Astrocyte (in vitro differentiated cells and primary cell): ENCODE results near the gene ATXN7L1. TPM values are rescaled to one million over a fixed set of nuclear protein-coding genes. Genes with fewer than 3 reads are reported as not detected.

Experiments used
- DNase-seq: peaks from one replicate; pipeline ENCODE4 v3.0.0-alpha.2; 2010; ENCODE audit warnings: low read depth
- FAIRE-seq: peaks from 2 replicates; lab custom pipeline; 2011; peaks lifted over from hg19 to GRCh38; lab: Jason Lieb, UNC
- H2AFZ ChIP-seq: 2 replicates; pipeline ENCODE4 v1.6.0; 2012; ENCODE audit warnings: low read depth, low read length, inconsistent platforms
- H3K27ac ChIP-seq: 2 replicates; pipeline ENCODE4 v1.5.1; 2011; ENCODE audit warnings: low read depth, low read length, inconsistent platforms
- H3K27me3 ChIP-seq: 2 replicates; pipeline ENCODE4 v1.6.0; 2011; ENCODE audit warnings: low read length, inconsistent platforms; ENCODE audit not compliant: insufficient read depth
- H3K36me3 ChIP-seq: 2 replicates; pipeline ENCODE4 v1.5.1; 2011; ENCODE audit warnings: low read length, inconsistent platforms; ENCODE audit not compliant: insufficient read depth
- H3K4me1 ChIP-seq: 2 replicates; pipeline ENCODE4 v1.5.1; 2011; ENCODE audit warnings: low read length, inconsistent platforms; ENCODE audit not compliant: insufficient read depth
- H3K4me2 ChIP-seq: 2 replicates; pipeline ENCODE4 v1.6.0; 2012; ENCODE audit warnings: low read length, inconsistent platforms
- H3K4me3 ChIP-seq: 2 replicates; pipeline ENCODE4 v1.5.1; 2011; ENCODE audit warnings: low read depth, mild to moderate bottlenecking, low read length, inconsistent platforms; ENCODE audit not compliant: insufficient read depth
- H3K79me2 ChIP-seq: 2 replicates; pipeline ENCODE4 v1.6.0; 2012; ENCODE audit warnings: mild to moderate bottlenecking, low read length, inconsistent platforms; ENCODE audit not compliant: insufficient read depth
- H3K9ac ChIP-seq: 2 replicates; pipeline ENCODE4 v1.6.0; 2012; ENCODE audit warnings: mild to moderate bottlenecking, low read length, inconsistent platforms
- H3K9me3 ChIP-seq: 2 replicates; pipeline ENCODE4 v1.5.1; 2012; ENCODE audit warnings: low read depth, mild to moderate bottlenecking, low read length, inconsistent platforms; ENCODE audit not compliant: insufficient read depth
- H4K20me1 ChIP-seq: 2 replicates; pipeline ENCODE4 v1.6.0; 2012; ENCODE audit warnings: low read length, inconsistent platforms; ENCODE audit not compliant: insufficient read depth
- H3K27ac Mint-ChIP-seq: one replicate; pipeline ENCODE4 v1.8.0; 2021; ENCODE audit warnings: mild to moderate bottlenecking, mixed read lengths; ENCODE audit not compliant: unreplicated experiment
- H3K27me3 Mint-ChIP-seq: one replicate; pipeline ENCODE4 v1.8.0; 2021; ENCODE audit warnings: low read depth, mixed read lengths; ENCODE audit not compliant: unreplicated experiment
- H3K36me3 Mint-ChIP-seq: one replicate; pipeline ENCODE4 v1.8.0; 2021; ENCODE audit warnings: low read depth, mixed read lengths; ENCODE audit not compliant: unreplicated experiment
- H3K4me1 Mint-ChIP-seq: one replicate; pipeline ENCODE4 v1.8.0; 2021; ENCODE audit warnings: low read depth, mixed read lengths; ENCODE audit not compliant: unreplicated experiment
- H3K4me3 Mint-ChIP-seq: one replicate; pipeline ENCODE4 v1.8.0; 2021; ENCODE audit warnings: mild to moderate bottlenecking, moderate library complexity, mixed read lengths; ENCODE audit not compliant: unreplicated experiment
- H3K9me3 Mint-ChIP-seq: one replicate; pipeline ENCODE4 v1.8.0; 2021; ENCODE audit warnings: mild to moderate bottlenecking, mixed read lengths; ENCODE audit not compliant: unreplicated experiment
- EZH2 ChIP-seq: IDR thresholded peaks from 2 replicates; pipeline ENCODE4 v1.6.1; 2012; ENCODE audit warnings: mild to moderate bottlenecking, low read length, inconsistent platforms; ENCODE audit not compliant: insufficient read depth
- total RNA-seq: library from RNA; stranded (reverse); gene quantifications from 2 replicates; pipeline ENCODE4 v1.2.1, GENCODE V29; 2021
- TF ChIP-seq, protein P1 (sequence below): IDR thresholded peaks from 2 replicates; pipeline ENCODE4 v1.5.1; 2011; ENCODE audit warnings: low read depth, mild to moderate bottlenecking, inconsistent platforms, low read length, moderate library complexity; ENCODE audit not compliant: insufficient read depth

Gene ATXN7L1
- total RNA-seq, 1 donor from 2014 or later, result 7.6 TPM

DNA sequence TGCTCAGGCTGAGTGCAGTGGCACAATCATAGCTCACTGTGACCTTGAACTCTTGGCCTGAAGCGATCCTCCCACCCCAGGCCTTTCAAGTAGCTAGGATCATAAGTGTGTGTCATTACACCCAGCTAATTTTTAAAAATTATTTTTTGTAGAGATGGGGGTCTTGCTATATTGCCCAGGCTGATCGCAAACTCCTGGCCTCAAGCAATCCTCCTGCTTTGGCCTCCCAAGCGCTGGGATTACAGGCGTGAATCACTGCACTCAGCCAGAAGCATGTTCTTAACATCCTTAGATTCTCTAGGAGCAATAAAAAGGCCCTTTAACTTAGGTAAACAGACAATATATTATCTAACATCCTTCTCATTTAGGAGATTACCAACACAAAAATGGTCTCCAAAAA is 256.8 kb downstream of the ATXN7L1 start:
- Histone ChIP-seq H3K4me2 (no peak overlapping the region), H3K9ac (no peak overlapping the region), H3K79me2 (no peaks in the 10 kb centered on the region), H4K20me1 (no peaks in the 10 kb centered on the region), H3K9me3 (no peaks in the 10 kb centered on the region), H3K27me3 (no peaks in the 10 kb centered on the region), H3K4me1 (no peaks in the 10 kb centered on the region), H3K4me3 (no peak overlapping the region), H3K36me3 (no peaks in the 10 kb centered on the region), H3K27ac (no peak overlapping the region), H2AFZ (no peak overlapping the region)
- no peak overlapping the region for H3K27ac Mint-ChIP-seq
- no peak for DNase-seq
- H3K9me3 Mint-ChIP-seq, result no peaks in the 10 kb centered on the region
- no peaks in the 10 kb centered on the region for H3K4me1 Mint-ChIP-seq
- H3K36me3 Mint-ChIP-seq, result peaks cover 3% of the 10 kb centered on the region
- TF ChIP-seq, protein P1, sequence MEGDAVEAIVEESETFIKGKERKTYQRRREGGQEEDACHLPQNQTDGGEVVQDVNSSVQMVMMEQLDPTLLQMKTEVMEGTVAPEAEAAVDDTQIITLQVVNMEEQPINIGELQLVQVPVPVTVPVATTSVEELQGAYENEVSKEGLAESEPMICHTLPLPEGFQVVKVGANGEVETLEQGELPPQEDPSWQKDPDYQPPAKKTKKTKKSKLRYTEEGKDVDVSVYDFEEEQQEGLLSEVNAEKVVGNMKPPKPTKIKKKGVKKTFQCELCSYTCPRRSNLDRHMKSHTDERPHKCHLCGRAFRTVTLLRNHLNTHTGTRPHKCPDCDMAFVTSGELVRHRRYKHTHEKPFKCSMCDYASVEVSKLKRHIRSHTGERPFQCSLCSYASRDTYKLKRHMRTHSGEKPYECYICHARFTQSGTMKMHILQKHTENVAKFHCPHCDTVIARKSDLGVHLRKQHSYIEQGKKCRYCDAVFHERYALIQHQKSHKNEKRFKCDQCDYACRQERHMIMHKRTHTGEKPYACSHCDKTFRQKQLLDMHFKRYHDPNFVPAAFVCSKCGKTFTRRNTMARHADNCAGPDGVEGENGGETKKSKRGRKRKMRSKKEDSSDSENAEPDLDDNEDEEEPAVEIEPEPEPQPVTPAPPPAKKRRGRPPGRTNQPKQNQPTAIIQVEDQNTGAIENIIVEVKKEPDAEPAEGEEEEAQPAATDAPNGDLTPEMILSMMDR, result no peak
- TF ChIP-seq EZH2, result no peak
- H3K27me3 Mint-ChIP-seq, result no peaks in the 10 kb centered on the region
- no peak overlapping the region for H3K4me3 Mint-ChIP-seq
- FAIRE-seq, result no peak

DNA sequence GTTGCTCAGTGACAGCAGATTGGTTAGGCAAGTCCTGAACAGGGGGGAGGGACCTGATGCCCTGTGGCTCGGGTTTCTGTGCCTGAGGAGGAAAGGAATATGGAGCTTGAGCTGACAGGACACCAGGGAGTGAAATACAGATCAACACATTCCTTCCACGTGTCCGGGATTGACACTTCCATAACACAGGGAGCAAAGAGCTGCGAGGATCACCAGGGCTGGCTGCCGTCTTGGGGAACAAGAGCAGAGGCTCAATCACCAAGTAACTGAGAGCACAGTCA is 258.4 kb downstream of the ATXN7L1 start:
- no peaks in the 10 kb centered on the region for H3K9me3 ChIP-seq
- Mint-ChIP-seq H3K9me3 (peaks cover 2% of the 10 kb centered on the region), H3K27ac (no peak overlapping the region), H3K4me3 (no peak overlapping the region), H3K27me3 (peaks cover 3% of the 10 kb centered on the region), H3K36me3 (peaks cover 3% of the 10 kb centered on the region), H3K4me1 (no peaks in the 10 kb centered on the region)
- DNase-seq (no peak), FAIRE-seq (no peak)
- no peaks in the 10 kb centered on the region for H3K79me2 ChIP-seq
- no peak overlapping the region for H3K9ac ChIP-seq
- H3K4me2 ChIP-seq, result no peak overlapping the region
- no peaks in the 10 kb centered on the region for H4K20me1 ChIP-seq
- H2AFZ ChIP-seq, result no peak overlapping the region
- no peaks in the 10 kb centered on the region for H3K27me3 ChIP-seq
- H3K27ac ChIP-seq, result no peak overlapping the region
- no peaks in the 10 kb centered on the region for H3K36me3 ChIP-seq
- H3K4me3 ChIP-seq, result no peak overlapping the region
- H3K4me1 ChIP-seq, result no peaks in the 10 kb centered on the region
- TF ChIP-seq, protein P1, result no peak
- TF ChIP-seq EZH2, result no peak

DNA sequence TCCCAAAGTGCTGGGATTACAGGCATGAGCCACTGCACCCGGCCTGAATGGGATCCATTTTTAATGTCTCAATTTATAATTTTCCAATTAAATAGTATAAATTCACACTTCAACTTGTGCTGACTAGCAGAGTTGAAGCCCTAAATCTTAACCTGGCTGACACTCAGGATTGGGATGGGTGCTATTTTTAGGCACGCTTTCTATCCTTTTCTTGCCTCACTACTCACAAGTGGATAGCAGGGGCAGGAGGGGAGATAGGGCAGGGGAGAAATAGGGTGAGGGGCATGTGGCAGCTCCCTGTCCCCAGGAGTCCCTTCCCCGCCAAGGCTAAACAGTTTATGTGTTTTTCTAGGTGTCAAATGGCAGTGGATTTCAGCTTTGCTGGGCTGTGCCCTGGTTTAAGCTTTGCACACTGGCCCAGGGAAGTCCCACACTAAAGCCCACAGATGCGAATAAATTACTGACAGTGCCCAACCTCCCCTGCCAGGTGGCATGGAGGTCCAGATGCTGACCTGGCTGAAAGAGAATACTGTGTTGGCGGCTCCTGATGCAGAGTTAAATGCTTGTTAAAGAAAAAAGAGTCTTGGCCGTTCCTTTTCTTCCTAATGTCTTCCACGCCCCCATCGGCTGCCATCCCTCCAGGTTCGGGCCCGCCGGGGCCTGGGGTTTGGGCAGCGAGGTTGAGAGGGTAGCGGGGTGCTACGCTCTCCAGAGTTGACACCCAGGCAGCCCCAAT is 259.0 kb downstream of the ATXN7L1 start:
- Histone ChIP-seq H3K4me3 (no peak overlapping the region), H3K79me2 (no peaks in the 10 kb centered on the region), H3K9me3 (no peaks in the 10 kb centered on the region), H3K27ac (no peak overlapping the region), H3K4me1 (no peaks in the 10 kb centered on the region), H3K36me3 (no peaks in the 10 kb centered on the region), H3K27me3 (no peaks in the 10 kb centered on the region), H3K4me2 (no peak overlapping the region), H3K9ac (no peak overlapping the region), H4K20me1 (no peaks in the 10 kb centered on the region), H2AFZ (no peak overlapping the region)
- H3K4me1 Mint-ChIP-seq, result no peaks in the 10 kb centered on the region
- FAIRE-seq (no peak), DNase-seq (no peak)
- H3K4me3 Mint-ChIP-seq, result no peak overlapping the region
- peaks cover 2% of the 10 kb centered on the region for H3K9me3 Mint-ChIP-seq
- TF ChIP-seq EZH2, result no peak
- TF ChIP-seq, protein P1, result no peak
- peaks cover 3% of the 10 kb centered on the region for H3K36me3 Mint-ChIP-seq
- H3K27me3 Mint-ChIP-seq, result peaks cover 3% of the 10 kb centered on the region
- H3K27ac Mint-ChIP-seq, result no peak overlapping the region
